HCT116 (cell line): ENCODE measurements around the gene FAM81B. TPM values are rescaled to one million over a fixed set of nuclear protein-coding genes. Genes with fewer than 3 reads are reported as not detected.

Source experiments
- ATAC-seq: fragments of 200-7000 bp; cut with Tn5 transposase; 2 replicates; pipeline ENCODE4 v1.9.1; 2020; ENCODE audit warnings: mild to moderate bottlenecking, moderate library complexity
- BruUV-seq: library from RNA; stranded (reverse); fragments of 400-500 nt; replicated peaks from 2 replicates; lab custom pipeline; 2021; lab: Mats Ljungman, UMichigan
- CTCF ChIA-PET: fragments of 300-600 bp; sonication (Branson Sonifier 250); formaldehyde crosslinking; loops from one replicate; lab custom pipeline; 2021; ENCODE audit warnings: antibody characterized with exemption; lab: Charles Lee
- POLR2A ChIA-PET: fragments of 300-600, 350-600 bp; sonication (Branson Sonifier 250); formaldehyde crosslinking; loops from one replicate; lab custom pipeline; 2021; ENCODE audit warnings: antibody characterized with exemption; lab: Charles Lee
- RAD21 ChIA-PET, 2 experiments: fragments of 300-600 bp; sonication (Branson Sonifier 250); formaldehyde crosslinking; loops; one replicate each; lab custom pipeline; 2023; ENCODE audit warnings: low total read pairs in 2 of 2; ENCODE audit not compliant: uncharacterized antibody in 2 of 2, unreplicated experiment in 2 of 2, low non-redundant PET in 1 of 2; lab: Charles Lee
- DNase-seq: peaks from one replicate; pipeline ENCODE4 v3.0.0-alpha.2; 2010; ENCODE audit warnings: low read depth, low spot score
- H2AFZ ChIP-seq: fragments of 200-600 bp; shearing (Covaris generic), sonication (generic); 2 replicates; pipeline ENCODE4 v1.6.1; 2017; ENCODE audit warnings: low read depth, mixed run types, mixed read lengths, antibody characterized with exemption, low read length; ENCODE audit not compliant: poor library complexity, severe bottlenecking
- H3K27ac ChIP-seq: 2 replicates; pipeline ENCODE4 v1.5.1; 2012; ENCODE audit warnings: low read depth, low read length
- H3K27me3 ChIP-seq: fragments of 200-600 bp; sonication (generic); 2 replicates; pipeline ENCODE4 v1.6.1; 2016; ENCODE audit warnings: mixed run types, low read length, mixed read lengths; ENCODE audit not compliant: insufficient read depth
- H3K36me3 ChIP-seq, 2 experiments: fragments of 200-500 bp in 1 of 2; fragments of 200-600 bp in 1 of 2; sonication (Bioruptor generic) in 1 of 2; sonication (generic) in 1 of 2; 2 replicates each; pipeline versions ENCODE4 v1.5.1 to v1.6.1; 2014 to 2016; ENCODE audit warnings: low read length in 2 of 2, inconsistent platforms in 1 of 2, mixed read lengths in 1 of 2, mixed run types in 1 of 2; ENCODE audit not compliant: insufficient read depth in 2 of 2, control insufficient read depth in 1 of 2
- H3K4me1 ChIP-seq, 2 experiments: fragments of 200-600 bp in 1 of 2; sonication (generic) in 1 of 2; 2 replicates each; pipeline versions ENCODE4 v1.5.1 to v1.6.1; 2012 to 2017; ENCODE audit warnings: low read length in 2 of 2, inconsistent platforms in 1 of 2, mild to moderate bottlenecking in 1 of 2, mixed read lengths in 1 of 2, mixed run types in 1 of 2, moderate library complexity in 1 of 2; ENCODE audit not compliant: insufficient read depth in 2 of 2, control insufficient read depth in 1 of 2
- H3K4me2 ChIP-seq: fragments of 200-600 bp; sonication (generic); 2 replicates; pipeline ENCODE4 v1.6.1; 2017; ENCODE audit warnings: mixed run types, low read length, mixed read lengths
- H3K4me3 ChIP-seq, 2 experiments: fragments of 200-600 bp in 1 of 2; sonication (generic) in 1 of 2; replicated peaks in 1 of 2; 2 replicates each; pipeline ENCODE4 v1.5.1; 2011 to 2016; ENCODE audit warnings: low read length in 2 of 2, control low read depth in 1 of 2, low read depth in 1 of 2, mild to moderate bottlenecking in 1 of 2, mixed read lengths in 1 of 2, mixed run types in 1 of 2
- H3K79me2 ChIP-seq: fragments of 200-600 bp; sonication (generic); 2 replicates; pipeline ENCODE4 v1.6.1; 2017; ENCODE audit warnings: mild to moderate bottlenecking, mixed run types, low read length, moderate library complexity, mixed read lengths; ENCODE audit not compliant: insufficient read depth
- H3K9ac ChIP-seq: fragments of 200-600 bp; sonication (generic); 2 replicates; pipeline ENCODE4 v1.6.1; 2016; ENCODE audit warnings: low read length, mixed read lengths
- H3K9me2 ChIP-seq: fragments of 200-600 bp; sonication (generic), shearing (Covaris generic); 2 replicates; pipeline ENCODE4 v1.6.1; 2017; ENCODE audit warnings: mixed run types, mild to moderate bottlenecking, moderate library complexity; ENCODE audit not compliant: insufficient read depth
- H3K9me3 ChIP-seq, 2 experiments: fragments of 200-500 bp in 1 of 2; fragments of 200-600 bp in 1 of 2; sonication (Bioruptor generic) in 1 of 2; sonication (generic) in 1 of 2; 2 replicates each; pipeline ENCODE4 v1.6.1; 2014 to 2017; ENCODE audit warnings: low read length in 2 of 2, mixed read lengths in 2 of 2, inconsistent platforms in 1 of 2, low read depth in 1 of 2, mild to moderate bottlenecking in 1 of 2, mixed run types in 1 of 2, moderate library complexity in 1 of 2; ENCODE audit not compliant: control insufficient read depth in 1 of 2, insufficient read depth in 1 of 2
- H4K20me1 ChIP-seq: fragments of 200-600 bp; sonication (generic), shearing (Covaris generic); 2 replicates; pipeline ENCODE4 v1.6.1; 2017; ENCODE audit warnings: mixed run types, mild to moderate bottlenecking, moderate library complexity; ENCODE audit not compliant: insufficient read depth
- CBX3 ChIP-seq: IDR thresholded peaks from 2 replicates; pipeline ENCODE4 v1.6.1; 2012; ENCODE audit warnings: low read depth
- EGR1 ChIP-seq: IDR thresholded peaks from 2 replicates; pipeline ENCODE4 v1.6.1; 2012; ENCODE audit warnings: low read depth
- ELF1 ChIP-seq: IDR thresholded peaks from 2 replicates; pipeline ENCODE4 v1.6.1; 2012; ENCODE audit warnings: low read depth, borderline replicate concordance
- EZH2 ChIP-seq: fragments of 200-600 bp; sonication (generic); IDR thresholded peaks from 2 replicates; pipeline ENCODE4 v1.6.1; 2017; ENCODE audit warnings: antibody characterized with exemption, mixed run types
- FOSL1 ChIP-seq: IDR thresholded peaks from 2 replicates; pipeline ENCODE4 v1.6.1; 2012; ENCODE audit warnings: low read depth
- JUND ChIP-seq: IDR thresholded peaks from 2 replicates; pipeline ENCODE4 v1.6.1; 2012
- SP1 ChIP-seq: IDR thresholded peaks from 2 replicates; pipeline ENCODE4 v1.6.1; 2012; ENCODE audit warnings: low read depth
- TCF7L2 ChIP-seq: IDR thresholded peaks from 2 replicates; pipeline ENCODE4 v1.7.0; 2011; ENCODE audit warnings: borderline replicate concordance, inconsistent platforms; ENCODE audit not compliant: insufficient read depth, insufficient read length; ENCODE audit errors: extremely low read depth
- ZFX ChIP-seq: fragments of 450-650 bp; IDR thresholded peaks from 2 replicates; pipeline ENCODE4 v1.6.1; 2017
- intact Hi-C: fragments of 100-400 bp; cut with micrococcal nuclease; formaldehyde crosslinking; loops from 2 replicates; pipeline ENCODE4 v1.10.0; 2022
- total RNA-seq: library from RNA; stranded (reverse); gene quantifications from one replicate; pipeline ENCODE4 v1.2.1, GENCODE V29; 2021; ENCODE audit not compliant: unreplicated experiment
- TF ChIP-seq, protein P1 (sequence below): IDR thresholded peaks from 2 replicates; pipeline ENCODE4 v1.6.1; 2012
- TF ChIP-seq, protein P2 (sequence below): IDR thresholded peaks from 2 replicates; pipeline ENCODE4 v1.6.1; 2012; ENCODE audit warnings: low read depth

The FAM81B gene
- total RNA-seq, 1 experiment from 2014 or later: not detected

DNA sequence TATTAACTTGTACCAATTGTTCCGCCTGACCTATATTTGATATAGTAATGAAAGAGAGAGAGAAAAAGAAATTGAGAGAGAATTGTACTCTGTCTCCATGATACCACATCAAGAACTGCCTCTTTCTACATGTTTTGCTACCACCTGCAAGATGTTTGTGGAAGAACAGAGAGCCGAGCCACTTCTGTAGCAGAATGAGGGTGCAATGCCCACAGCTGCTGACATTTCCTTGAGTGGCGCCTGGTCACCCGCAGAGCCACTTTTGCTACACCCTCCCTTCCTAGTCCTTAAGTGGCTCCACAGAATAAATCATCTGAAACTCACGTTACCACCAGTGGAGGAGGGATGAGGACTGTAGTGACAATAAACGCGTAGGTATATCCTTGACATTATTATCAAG, 17.1 kb upstream of the FAM81B start (continued):
- TF ChIP-seq, protein P1, sequence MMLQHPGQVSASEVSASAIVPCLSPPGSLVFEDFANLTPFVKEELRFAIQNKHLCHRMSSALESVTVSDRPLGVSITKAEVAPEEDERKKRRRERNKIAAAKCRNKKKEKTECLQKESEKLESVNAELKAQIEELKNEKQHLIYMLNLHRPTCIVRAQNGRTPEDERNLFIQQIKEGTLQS: no peak

DNA sequence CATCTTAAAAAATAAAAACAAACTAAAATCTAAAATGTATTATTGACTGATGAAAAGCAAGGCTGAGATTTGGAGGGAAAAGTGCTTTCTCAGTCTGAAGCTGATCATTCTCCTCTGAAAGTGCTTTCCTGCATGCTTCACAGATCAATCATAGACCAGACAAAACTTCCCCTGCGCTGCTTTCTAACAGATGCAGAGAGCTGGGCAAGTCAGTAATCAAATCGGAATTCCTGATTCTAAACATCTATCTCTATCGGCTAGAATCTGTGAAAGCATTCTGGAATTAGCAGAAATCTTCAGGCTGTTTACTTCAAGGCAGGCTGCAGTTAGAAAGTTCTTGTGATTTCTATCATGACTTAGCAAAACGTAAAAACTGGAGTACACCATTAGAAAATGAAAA, 15.6 kb upstream of the FAM81B start:
- no peak for TF ChIP-seq EZH2
- no peak for TF ChIP-seq JUND
- TF ChIP-seq, protein P1: no peak
- TF ChIP-seq EGR1: no peak
- TF ChIP-seq, protein P2, sequence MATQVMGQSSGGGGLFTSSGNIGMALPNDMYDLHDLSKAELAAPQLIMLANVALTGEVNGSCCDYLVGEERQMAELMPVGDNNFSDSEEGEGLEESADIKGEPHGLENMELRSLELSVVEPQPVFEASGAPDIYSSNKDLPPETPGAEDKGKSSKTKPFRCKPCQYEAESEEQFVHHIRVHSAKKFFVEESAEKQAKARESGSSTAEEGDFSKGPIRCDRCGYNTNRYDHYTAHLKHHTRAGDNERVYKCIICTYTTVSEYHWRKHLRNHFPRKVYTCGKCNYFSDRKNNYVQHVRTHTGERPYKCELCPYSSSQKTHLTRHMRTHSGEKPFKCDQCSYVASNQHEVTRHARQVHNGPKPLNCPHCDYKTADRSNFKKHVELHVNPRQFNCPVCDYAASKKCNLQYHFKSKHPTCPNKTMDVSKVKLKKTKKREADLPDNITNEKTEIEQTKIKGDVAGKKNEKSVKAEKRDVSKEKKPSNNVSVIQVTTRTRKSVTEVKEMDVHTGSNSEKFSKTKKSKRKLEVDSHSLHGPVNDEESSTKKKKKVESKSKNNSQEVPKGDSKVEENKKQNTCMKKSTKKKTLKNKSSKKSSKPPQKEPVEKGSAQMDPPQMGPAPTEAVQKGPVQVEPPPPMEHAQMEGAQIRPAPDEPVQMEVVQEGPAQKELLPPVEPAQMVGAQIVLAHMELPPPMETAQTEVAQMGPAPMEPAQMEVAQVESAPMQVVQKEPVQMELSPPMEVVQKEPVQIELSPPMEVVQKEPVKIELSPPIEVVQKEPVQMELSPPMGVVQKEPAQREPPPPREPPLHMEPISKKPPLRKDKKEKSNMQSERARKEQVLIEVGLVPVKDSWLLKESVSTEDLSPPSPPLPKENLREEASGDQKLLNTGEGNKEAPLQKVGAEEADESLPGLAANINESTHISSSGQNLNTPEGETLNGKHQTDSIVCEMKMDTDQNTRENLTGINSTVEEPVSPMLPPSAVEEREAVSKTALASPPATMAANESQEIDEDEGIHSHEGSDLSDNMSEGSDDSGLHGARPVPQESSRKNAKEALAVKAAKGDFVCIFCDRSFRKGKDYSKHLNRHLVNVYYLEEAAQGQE: no peak
- TF ChIP-seq ZFX: no peak
- TF ChIP-seq TCF7L2: no peak
- no peak for TF ChIP-seq SP1
- TF ChIP-seq FOSL1: no peak
- TF ChIP-seq CBX3: no peak
- TF ChIP-seq ELF1: no peak
- ChIA-PET RAD21 (no interaction called here), CTCF (no interaction called here), POLR2A (no interaction called here)
- no peak for DNase-seq
- Histone ChIP-seq H3K9me2 (no peaks in the 10 kb centered on the region), H3K79me2 (no peaks in the 10 kb centered on the region), H3K4me2 (no peak overlapping the region), H3K4me3 (no peak overlapping the region), H3K36me3 (no peaks in the 10 kb centered on the region), H4K20me1 (no peaks in the 10 kb centered on the region), H3K27ac (no peak overlapping the region), H2AFZ (peak overlapping the region; percentile 13), H3K9ac (no peak overlapping the region), H3K4me1 (no peaks in the 10 kb centered on the region), H3K9me3 (no peaks in the 10 kb centered on the region; a peak in 1 of 4 replicates), H3K27me3 (no peaks in the 10 kb centered on the region)
- intact Hi-C loops: no loop called here
- BruUV-seq: no TSS peak
- ATAC-seq: no peak
